Ishikawa (cell line): ENCODE results near the gene HCFC1R1.

Source experiments
- CREB1 ChIP-seq: IDR thresholded peaks from 2 replicates; pipeline ENCODE4 v1.6.1; 2012; ENCODE audit warnings: low read depth
- EP300 ChIP-seq: IDR thresholded peaks from 2 replicates; pipeline ENCODE4 v1.6.1; 2012; ENCODE audit warnings: borderline replicate concordance
- FOXM1 ChIP-seq: IDR thresholded peaks from 2 replicates; pipeline ENCODE4 v1.6.1; 2012; ENCODE audit warnings: low read depth, borderline replicate concordance
- NFIC ChIP-seq: IDR thresholded peaks from 2 replicates; pipeline ENCODE4 v1.6.1; 2012
- TAF1 ChIP-seq: IDR thresholded peaks from 2 replicates; pipeline ENCODE4 v1.6.1; 2012; ENCODE audit warnings: low read depth, mild to moderate bottlenecking
- ZBTB7A ChIP-seq: IDR thresholded peaks from 2 replicates; pipeline ENCODE4 v1.6.1; 2012; ENCODE audit warnings: low read depth
- TF ChIP-seq, protein P1 (sequence below): IDR thresholded peaks from 2 replicates; pipeline ENCODE4 v1.6.1; 2012
- TF ChIP-seq, protein P2 (sequence below): IDR thresholded peaks from 2 replicates; pipeline ENCODE4 v1.6.1; 2012; ENCODE audit warnings: low read depth, mild to moderate bottlenecking

- TF ChIP-seq, protein P1, sequence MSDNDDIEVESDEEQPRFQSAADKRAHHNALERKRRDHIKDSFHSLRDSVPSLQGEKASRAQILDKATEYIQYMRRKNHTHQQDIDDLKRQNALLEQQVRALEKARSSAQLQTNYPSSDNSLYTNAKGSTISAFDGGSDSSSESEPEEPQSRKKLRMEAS = no peak
- TF ChIP-seq FOXM1 (no peak), NFIC (no peak), CREB1 (no peak), ZBTB7A (no peak), EP300 (no peak), TAF1 (no peak)
- TF ChIP-seq, protein P2, sequence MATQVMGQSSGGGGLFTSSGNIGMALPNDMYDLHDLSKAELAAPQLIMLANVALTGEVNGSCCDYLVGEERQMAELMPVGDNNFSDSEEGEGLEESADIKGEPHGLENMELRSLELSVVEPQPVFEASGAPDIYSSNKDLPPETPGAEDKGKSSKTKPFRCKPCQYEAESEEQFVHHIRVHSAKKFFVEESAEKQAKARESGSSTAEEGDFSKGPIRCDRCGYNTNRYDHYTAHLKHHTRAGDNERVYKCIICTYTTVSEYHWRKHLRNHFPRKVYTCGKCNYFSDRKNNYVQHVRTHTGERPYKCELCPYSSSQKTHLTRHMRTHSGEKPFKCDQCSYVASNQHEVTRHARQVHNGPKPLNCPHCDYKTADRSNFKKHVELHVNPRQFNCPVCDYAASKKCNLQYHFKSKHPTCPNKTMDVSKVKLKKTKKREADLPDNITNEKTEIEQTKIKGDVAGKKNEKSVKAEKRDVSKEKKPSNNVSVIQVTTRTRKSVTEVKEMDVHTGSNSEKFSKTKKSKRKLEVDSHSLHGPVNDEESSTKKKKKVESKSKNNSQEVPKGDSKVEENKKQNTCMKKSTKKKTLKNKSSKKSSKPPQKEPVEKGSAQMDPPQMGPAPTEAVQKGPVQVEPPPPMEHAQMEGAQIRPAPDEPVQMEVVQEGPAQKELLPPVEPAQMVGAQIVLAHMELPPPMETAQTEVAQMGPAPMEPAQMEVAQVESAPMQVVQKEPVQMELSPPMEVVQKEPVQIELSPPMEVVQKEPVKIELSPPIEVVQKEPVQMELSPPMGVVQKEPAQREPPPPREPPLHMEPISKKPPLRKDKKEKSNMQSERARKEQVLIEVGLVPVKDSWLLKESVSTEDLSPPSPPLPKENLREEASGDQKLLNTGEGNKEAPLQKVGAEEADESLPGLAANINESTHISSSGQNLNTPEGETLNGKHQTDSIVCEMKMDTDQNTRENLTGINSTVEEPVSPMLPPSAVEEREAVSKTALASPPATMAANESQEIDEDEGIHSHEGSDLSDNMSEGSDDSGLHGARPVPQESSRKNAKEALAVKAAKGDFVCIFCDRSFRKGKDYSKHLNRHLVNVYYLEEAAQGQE = no peak
Measured at GRCh38 chr16:3047387-3047720, 23.6 kb upstream of the HCFC1R1 start.
